Neural progenitor cell (in vitro differentiated cells): ENCODE data around the gene PPP2R2C. TPM values are rescaled to one million over a fixed set of nuclear protein-coding genes. Genes with fewer than 3 reads are reported as not detected.

ENCODE experiments used
- DNase-seq: peaks from one replicate; pipeline ENCODE4 v3.0.0-alpha.2; 2016; ENCODE audit warnings: low spot score
- H2AFZ ChIP-seq: fragments of 200-600 bp; sonication (generic); replicated peaks from 2 replicates; pipeline ENCODE4 v1.6.1; 2016; ENCODE audit warnings: antibody characterized with exemption
- H3F3A ChIP-seq: fragments of 200-600 bp; sonication (generic); 2 replicates; pipeline ENCODE4 v1.6.1; 2016; ENCODE audit warnings: antibody characterized with exemption, low read depth
- H3K27ac ChIP-seq: fragments of 200-600 bp; sonication (generic); 2 replicates; pipeline ENCODE4 v1.5.1; 2016; ENCODE audit warnings: mild to moderate bottlenecking
- H3K27me3 ChIP-seq: fragments of 200-600 bp; sonication (generic); 2 replicates; pipeline ENCODE4 v1.6.1; 2016; ENCODE audit warnings: mild to moderate bottlenecking, moderate library complexity
- H3K36me3 ChIP-seq: fragments of 200-600 bp; sonication (generic); 2 replicates; pipeline ENCODE4 v1.5.1; 2016
- H3K4me1 ChIP-seq: fragments of 200-600 bp; sonication (generic); 2 replicates; pipeline ENCODE4 v1.6.1; 2016; ENCODE audit warnings: mixed run types
- H3K4me2 ChIP-seq: fragments of 200-600 bp; sonication (generic); 2 replicates; pipeline ENCODE4 v1.6.1; 2016
- H3K4me3 ChIP-seq: fragments of 200-600 bp; sonication (generic); 2 replicates; pipeline ENCODE4 v1.5.1; 2016
- H3K79me2 ChIP-seq: fragments of 200-600 bp; sonication (generic); 2 replicates; pipeline ENCODE4 v1.6.1; 2016; ENCODE audit warnings: low read depth
- H3K9ac ChIP-seq: fragments of 200-600 bp; sonication (generic); 2 replicates; pipeline ENCODE4 v1.6.1; 2016
- H3K9me3 ChIP-seq: fragments of 200-600 bp; sonication (generic); 2 replicates; pipeline ENCODE4 v1.5.1; 2016; ENCODE audit warnings: low read depth
- H4K20me1 ChIP-seq: fragments of 200-600 bp; sonication (generic); 2 replicates; pipeline ENCODE4 v1.6.1; 2016; ENCODE audit warnings: low read depth
- H3K27ac Mint-ChIP-seq: 3 replicates; pipeline ENCODE4 v1.8.0; 2021; ENCODE audit warnings: mixed read lengths
- H3K27me3 Mint-ChIP-seq: 2 replicates; pipeline ENCODE4 v1.8.0; 2022; ENCODE audit warnings: low read depth, mild to moderate bottlenecking, inconsistent platforms, moderate library complexity, mixed read lengths; ENCODE audit not compliant: insufficient read depth
- H3K36me3 Mint-ChIP-seq: 3 replicates; pipeline ENCODE4 v1.8.0; 2021; ENCODE audit warnings: mixed read lengths
- H3K4me1 Mint-ChIP-seq: 3 replicates; pipeline ENCODE4 v1.8.0; 2021; ENCODE audit warnings: mixed read lengths
- H3K4me3 Mint-ChIP-seq: 3 replicates; pipeline ENCODE4 v1.8.0; 2021; ENCODE audit warnings: mild to moderate bottlenecking, moderate library complexity, mixed read lengths
- H3K9me3 Mint-ChIP-seq: 3 replicates; pipeline ENCODE4 v1.8.0; 2020; ENCODE audit warnings: mixed read lengths
- CTCF ChIP-seq: fragments of 200-600 bp; sonication (generic); IDR thresholded peaks from 2 replicates; pipeline ENCODE4 v1.5.1; 2017; ENCODE audit warnings: antibody characterized with exemption, mild to moderate bottlenecking
- EZH2 ChIP-seq: fragments of 200-600 bp; sonication (generic); IDR thresholded peaks from 2 replicates; pipeline ENCODE4 v1.6.1; 2017; ENCODE audit warnings: antibody characterized with exemption, mild to moderate bottlenecking, moderate library complexity
- EZH2phosphoT487 ChIP-seq: fragments of 200-600 bp; sonication (generic); IDR thresholded peaks from 2 replicates; pipeline ENCODE4 v1.6.1; 2017; ENCODE audit warnings: antibody characterized with exemption
- total RNA-seq: library from RNA; depleted of rRNA; stranded (reverse); fragments of >200 nt; gene quantifications from 2 replicates; pipeline ENCODE4 v1.2.3, GENCODE V29; 2015; ENCODE audit warnings: low replicate concordance

The PPP2R2C gene
- total RNA-seq, 1 donor from 2014 or later, result 3.5 TPM

- H3K4me3 Mint-ChIP-seq, result no peak overlapping the region
- peaks cover 3% of the 10 kb centered on the region for H3F3A ChIP-seq
- TF ChIP-seq EZH2 (no peak), EZH2phosphoT487 (no peak), CTCF (no peak)
- peaks cover 15% of the 10 kb centered on the region for H3K4me1 ChIP-seq
- H3K79me2 ChIP-seq, result no peaks in the 10 kb centered on the region
- H3K9ac ChIP-seq, result no peak overlapping the region
- H3K36me3 ChIP-seq, result no peaks in the 10 kb centered on the region
- H3K4me2 ChIP-seq, result no peak overlapping the region
- DNase-seq, result no peak
- no peak overlapping the region for H3K27ac Mint-ChIP-seq
- no peak overlapping the region for H2AFZ ChIP-seq
- H3K27me3 ChIP-seq, result peaks cover 20% of the 10 kb centered on the region
- peaks cover 22% of the 10 kb centered on the region for H3K27me3 Mint-ChIP-seq
- H4K20me1 ChIP-seq, result peaks cover 21% of the 10 kb centered on the region
- peaks cover 28% of the 10 kb centered on the region for H3K4me1 Mint-ChIP-seq
- H3K9me3 ChIP-seq, result no peaks in the 10 kb centered on the region
- no peak overlapping the region for H3K4me3 ChIP-seq
- H3K27ac ChIP-seq, result no peak overlapping the region
- H3K36me3 Mint-ChIP-seq, result no peaks in the 10 kb centered on the region
- H3K9me3 Mint-ChIP-seq, result peaks cover 2% of the 10 kb centered on the region
Observed at GRCh38 chr4:6364146-6364545, 108.3 kb downstream of the PPP2R2C start.

- no peak overlapping the region for H3K27ac ChIP-seq
- Mint-ChIP-seq H3K9me3 (peaks cover 2% of the 10 kb centered on the region), H3K36me3 (no peaks in the 10 kb centered on the region), H3K4me3 (no peak overlapping the region), H3K4me1 (peaks cover 21% of the 10 kb centered on the region), H3K27ac (no peak overlapping the region), H3K27me3 (peaks cover 16% of the 10 kb centered on the region)
- DNase-seq, result peak; percentile 85
- no peaks in the 10 kb centered on the region for H3K79me2 ChIP-seq
- no peak overlapping the region for H3K4me2 ChIP-seq
- TF ChIP-seq CTCF, result no peak
- TF ChIP-seq EZH2, result no peak
- no peak for TF ChIP-seq EZH2phosphoT487
- peaks cover 13% of the 10 kb centered on the region for H3K4me1 ChIP-seq
- H2AFZ ChIP-seq, result no peak overlapping the region
- peaks cover 3% of the 10 kb centered on the region for H3F3A ChIP-seq
- peaks cover 21% of the 10 kb centered on the region for H3K27me3 ChIP-seq
- H4K20me1 ChIP-seq, result peaks cover 21% of the 10 kb centered on the region
- no peaks in the 10 kb centered on the region for H3K36me3 ChIP-seq
- H3K4me3 ChIP-seq, result no peak overlapping the region
- no peaks in the 10 kb centered on the region for H3K9me3 ChIP-seq
- H3K9ac ChIP-seq, result no peak overlapping the region
Observed at GRCh38 chr4:6362896-6363295, 109.5 kb downstream of the PPP2R2C start.

GRCh38 chr4:6362243-6362885, 110.0 kb downstream of the PPP2R2C start:
- Histone ChIP-seq H3K4me1 (peaks cover 8% of the 10 kb centered on the region), H3K27ac (no peak overlapping the region)

More at GRCh38 chr4:6362243-6362885, 110.0 kb downstream of the PPP2R2C start:
- Histone ChIP-seq H3K79me2 (no peaks in the 10 kb centered on the region), H3K9ac (no peak overlapping the region), H4K20me1 (peaks cover 21% of the 10 kb centered on the region), H3K9me3 (no peaks in the 10 kb centered on the region), H3K36me3 (no peaks in the 10 kb centered on the region), H3F3A (peaks cover 3% of the 10 kb centered on the region), H2AFZ (no peak overlapping the region), H3K27me3 (peaks cover 21% of the 10 kb centered on the region), H3K4me2 (no peak overlapping the region), H3K4me3 (no peak overlapping the region)
- no peak overlapping the region for H3K27ac Mint-ChIP-seq
- H3K27me3 Mint-ChIP-seq, result peaks cover 19% of the 10 kb centered on the region
- no peak for TF ChIP-seq EZH2
- no peak for TF ChIP-seq EZH2phosphoT487
- peak; percentile 15 for TF ChIP-seq CTCF
- H3K4me3 Mint-ChIP-seq, result no peak overlapping the region
- no peaks in the 10 kb centered on the region for H3K36me3 Mint-ChIP-seq
- DNase-seq, result no peak
- H3K4me1 Mint-ChIP-seq, result peaks cover 16% of the 10 kb centered on the region
- peaks cover 2% of the 10 kb centered on the region for H3K9me3 Mint-ChIP-seq
